Activated T-helper 2 cell treated with anti-CD3 and anti-CD28 coated beads, Interferon-gamma antibody, Interleukin-2, Interleukin-4, amounts not matched to agents 10 μg/mL and 5 μg/mL and 100 μg/mL, durations not matched to agents 14 hours and 24 hours and 36 hours (primary cell): Measurements from ENCODE around the gene NCAPG2. TPM values are rescaled to one million over a fixed set of nuclear protein-coding genes. Genes with fewer than 3 reads are reported as not detected.
A peak's percentile ranks its signal among the peaks of the same experiment; 100 is the strongest.

ENCODE experiments used
- DNase-seq: peaks from one replicate; pipeline ENCODE4 v3.0.0; 2021; ENCODE audit warnings: low spot score
- H3K27ac Mint-ChIP-seq: one replicate; pipeline ENCODE4 v1.8.0; 2021; ENCODE audit warnings: mixed read lengths
- H3K27me3 Mint-ChIP-seq: one replicate; pipeline ENCODE4 v1.8.0; 2021; ENCODE audit warnings: low read depth, mixed read lengths
- H3K36me3 Mint-ChIP-seq: one replicate; pipeline ENCODE4 v1.8.0; 2021; ENCODE audit warnings: low read depth, mixed read lengths
- H3K4me1 Mint-ChIP-seq: one replicate; pipeline ENCODE4 v1.8.0; 2021; ENCODE audit warnings: low read depth, mixed read lengths
- H3K4me3 Mint-ChIP-seq: one replicate; pipeline ENCODE4 v1.8.0; 2021; ENCODE audit warnings: low read depth, mild to moderate bottlenecking, moderate library complexity, mixed read lengths
- H3K9me3 Mint-ChIP-seq: one replicate; pipeline ENCODE4 v1.8.0; 2021; ENCODE audit warnings: mixed read lengths
- intact Hi-C: fragments of 100-400 bp; cut with micrococcal nuclease; formaldehyde crosslinking; loops from one replicate; pipeline ENCODE4 v1.15.1; 2023
- total RNA-seq: library from RNA; stranded (reverse); gene quantifications from 2 replicates; pipeline ENCODE4 v1.2.3, GENCODE V29; 2022

NCAPG2 gene
- total RNA-seq, 1 donor from 2014 or later = 94.7 TPM

- Mint-ChIP-seq H3K27ac (no peak overlapping the region), H3K4me3 (no peak overlapping the region), H3K27me3 (peaks cover 24% of the 10 kb centered on the region), H3K4me1 (no peaks in the 10 kb centered on the region), H3K9me3 (peaks cover 4% of the 10 kb centered on the region), H3K36me3 (no peaks in the 10 kb centered on the region)
- no peak for DNase-seq
- intact Hi-C loops = no loop called here
Measured at GRCh38 chr7:158588085-158588877, 116.3 kb downstream of the NCAPG2 start.

GRCh38 chr7:158587162-158588084 is 117.2 kb downstream of the NCAPG2 start, which contains the start of gene PTPRN2:
TSS of gene PTPRN2 (minus strand) at chr7:158587823.
- peaks cover 24% of the 10 kb centered on the region for H3K27me3 Mint-ChIP-seq
- no peaks in the 10 kb centered on the region for H3K36me3 Mint-ChIP-seq
- peak; percentile 40 for DNase-seq
- H3K9me3 Mint-ChIP-seq = no peaks in the 10 kb centered on the region
- no peak within 1 kb of the TSS for H3K4me3 Mint-ChIP-seq
- H3K4me1 Mint-ChIP-seq = no peaks in the 10 kb centered on the region
- no peak within 1 kb of the TSS for H3K27ac Mint-ChIP-seq
- intact Hi-C loops = no loop called here

- Mint-ChIP-seq H3K27me3 (peaks cover 24% of the 10 kb centered on the region), H3K4me1 (no peaks in the 10 kb centered on the region), H3K9me3 (no peaks in the 10 kb centered on the region), H3K36me3 (no peaks in the 10 kb centered on the region), H3K4me3 (no peak overlapping the region), H3K27ac (no peak overlapping the region)
- DNase-seq = no peak
- intact Hi-C loops = no loop called here
Measured at GRCh38 chr7:158586499-158587161, 118.0 kb downstream of the NCAPG2 start.

GRCh38 chr7:158585721-158586498 is 118.7 kb downstream of the NCAPG2 start:
- DNase-seq = no peak
- H3K4me3 Mint-ChIP-seq = peak overlapping the region; percentile 35
- H3K36me3 Mint-ChIP-seq = no peaks in the 10 kb centered on the region
- no peaks in the 10 kb centered on the region for H3K4me1 Mint-ChIP-seq
- no peak overlapping the region for H3K27ac Mint-ChIP-seq
- H3K9me3 Mint-ChIP-seq = no peaks in the 10 kb centered on the region
- peaks cover 24% of the 10 kb centered on the region for H3K27me3 Mint-ChIP-seq
- intact Hi-C loops = no loop called here

- H3K4me3 Mint-ChIP-seq = no peak overlapping the region
- peaks cover 21% of the 10 kb centered on the region for H3K27me3 Mint-ChIP-seq
- intact Hi-C loops = no loop called here
- no peak for DNase-seq
- no peaks in the 10 kb centered on the region for H3K4me1 Mint-ChIP-seq
- no peak overlapping the region for H3K27ac Mint-ChIP-seq
- no peaks in the 10 kb centered on the region for H3K36me3 Mint-ChIP-seq
- peaks cover 4% of the 10 kb centered on the region for H3K9me3 Mint-ChIP-seq
Measured at GRCh38 chr7:158584407-158584806, 120.2 kb downstream of the NCAPG2 start.

GRCh38 chr7:158583810-158584209 is 120.8 kb downstream of the NCAPG2 start:
- H3K4me3 Mint-ChIP-seq = no peak overlapping the region
- intact Hi-C loops = no loop called here
- no peak overlapping the region for H3K27ac Mint-ChIP-seq
- DNase-seq = no peak
- peaks cover 15% of the 10 kb centered on the region for H3K27me3 Mint-ChIP-seq
- peaks cover 4% of the 10 kb centered on the region for H3K9me3 Mint-ChIP-seq
- H3K4me1 Mint-ChIP-seq = no peaks in the 10 kb centered on the region
- no peaks in the 10 kb centered on the region for H3K36me3 Mint-ChIP-seq

GRCh38 chr7:158583143-158583542 is 121.5 kb downstream of the NCAPG2 start:
- Mint-ChIP-seq H3K9me3 (peaks cover 4% of the 10 kb centered on the region), H3K36me3 (no peaks in the 10 kb centered on the region), H3K4me3 (no peak overlapping the region), H3K27me3 (peaks cover 12% of the 10 kb centered on the region), H3K27ac (no peak overlapping the region), H3K4me1 (no peaks in the 10 kb centered on the region)
- DNase-seq = no peak
- intact Hi-C loops = no loop called here

GRCh38 chr7:158582089-158582456 is 122.5 kb downstream of the NCAPG2 start:
- no peak for DNase-seq
- H3K9me3 Mint-ChIP-seq = peaks cover 4% of the 10 kb centered on the region
- H3K36me3 Mint-ChIP-seq = no peaks in the 10 kb centered on the region
- no peak overlapping the region for H3K4me3 Mint-ChIP-seq
- H3K4me1 Mint-ChIP-seq = no peaks in the 10 kb centered on the region
- H3K27me3 Mint-ChIP-seq = peaks cover 12% of the 10 kb centered on the region
- intact Hi-C loops = no loop called here
- H3K27ac Mint-ChIP-seq = no peak overlapping the region

- Mint-ChIP-seq H3K9me3 (peaks cover 4% of the 10 kb centered on the region), H3K27me3 (peaks cover 12% of the 10 kb centered on the region), H3K4me3 (no peak overlapping the region), H3K27ac (no peak overlapping the region), H3K36me3 (no peaks in the 10 kb centered on the region), H3K4me1 (no peaks in the 10 kb centered on the region)
- no peak for DNase-seq
- intact Hi-C loops = no loop called here
Measured at GRCh38 chr7:158581440-158582088, 123.0 kb downstream of the NCAPG2 start.
